Retinal pigment epithelial cell (primary cell): Measurements from ENCODE around the gene TIA1.

Source experiments
- DNase-seq: peaks from one replicate; pipeline ENCODE4 v3.0.0-alpha.2; 2010; ENCODE audit warnings: low read depth
- H3K4me3 ChIP-seq: 2 replicates; pipeline ENCODE4 v1.5.1; 2011; ENCODE audit warnings: mild to moderate bottlenecking, low read length, control low read depth, moderate library complexity
- CTCF ChIP-seq: conservative IDR thresholded peaks from 2 replicates; pipeline ENCODE4 v1.5.1; 2011; ENCODE audit warnings: low read depth, low read length, control low read depth, inconsistent platforms

Gene TIA1

DNA sequence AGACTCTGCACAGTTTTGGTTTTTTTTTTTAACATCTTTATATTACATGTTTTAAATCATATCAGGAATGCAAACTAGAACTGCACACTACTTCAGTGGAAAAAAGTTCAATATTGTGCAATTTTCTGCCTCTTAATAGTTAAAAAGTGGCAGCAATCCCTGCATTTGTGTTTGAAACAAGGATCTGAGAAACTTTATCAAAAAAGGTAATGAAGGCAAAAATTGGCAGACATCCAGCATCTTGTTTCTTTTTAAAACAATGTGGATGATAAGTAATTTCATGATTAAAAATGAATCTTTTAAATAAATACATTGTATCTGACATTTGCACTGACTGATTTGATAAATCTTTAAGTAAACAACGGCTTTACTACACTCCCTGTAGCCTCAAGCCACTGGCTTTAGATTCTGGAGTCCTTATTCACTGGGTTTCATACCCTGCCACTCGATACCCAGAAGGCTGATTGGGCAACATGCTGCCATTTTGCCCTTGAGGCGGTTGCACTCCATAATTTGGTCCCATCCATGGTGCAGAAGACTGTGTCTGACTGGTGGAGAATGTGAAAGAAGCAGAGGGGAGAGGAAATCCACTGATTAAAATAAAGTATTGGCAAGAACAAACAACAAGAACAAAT lies 36.0 kb downstream of the TIA1 start:
- DNase-seq = no peak
- TF ChIP-seq CTCF = no peak
- H3K4me3 ChIP-seq = no peak overlapping the region

GRCh38 chr2:70211595-70211994 lies 36.8 kb downstream of the TIA1 start:
- no peak for DNase-seq
- no peak for TF ChIP-seq CTCF
- H3K4me3 ChIP-seq = no peak overlapping the region

- TF ChIP-seq CTCF = no peak
- H3K4me3 ChIP-seq = no peak overlapping the region
Observed at GRCh38 chr2:70204452-70204851, 44.0 kb downstream of the TIA1 start.

DNA sequence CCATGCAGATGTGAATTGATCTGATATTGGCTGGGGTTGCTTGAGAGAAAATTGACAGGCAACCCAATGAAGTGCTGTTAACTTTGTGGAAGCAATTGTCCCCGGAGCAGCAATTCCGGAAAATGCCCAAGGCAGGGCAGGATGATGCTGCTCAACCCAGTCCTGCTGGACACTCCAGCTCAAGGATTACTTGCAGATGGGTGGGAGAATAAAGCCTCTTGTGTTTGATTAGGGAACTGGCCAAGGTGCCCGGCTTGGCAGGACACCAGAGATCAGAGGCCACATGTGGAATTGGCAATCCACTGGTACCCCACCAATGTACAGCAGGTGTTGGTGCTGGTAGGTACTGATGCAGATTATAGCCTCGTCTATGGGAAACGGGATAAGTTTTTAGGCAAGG lies 45.3 kb downstream of the TIA1 start:
- DNase-seq = no peak
- TF ChIP-seq CTCF = no peak
- no peak overlapping the region for H3K4me3 ChIP-seq

More at GRCh38 chr2:70204452-70204851, 44.0 kb downstream of the TIA1 start:
- no peak for DNase-seq

DNA sequence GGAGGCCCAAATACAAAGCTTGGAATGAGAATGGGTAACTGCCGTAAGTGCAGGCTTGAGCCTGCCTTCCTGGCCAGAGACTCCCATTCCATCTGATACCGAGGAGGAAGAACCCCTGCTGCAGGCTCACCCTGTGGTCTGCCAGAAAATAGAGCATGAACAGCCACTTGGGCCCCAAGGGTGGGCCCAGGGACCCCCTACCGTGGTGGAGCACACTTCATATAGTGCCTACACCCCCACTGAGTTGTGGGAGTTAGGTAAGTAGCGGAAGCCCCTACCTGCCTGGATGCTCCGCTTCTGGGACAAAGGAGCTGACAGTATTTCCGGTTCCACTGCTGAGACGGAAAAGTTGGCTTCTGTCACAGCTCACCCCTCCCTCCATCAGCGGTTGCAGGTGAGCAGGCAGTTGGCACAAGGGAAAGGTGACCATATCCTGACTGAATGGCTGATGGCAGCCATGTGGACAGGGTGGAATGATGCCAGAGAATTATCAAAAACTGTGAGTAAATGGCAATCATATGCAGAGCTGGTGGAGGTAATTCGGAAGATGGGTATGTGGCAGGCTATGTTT lies 46.1 kb downstream of the TIA1 start:
- no peak for TF ChIP-seq CTCF
- no peak for DNase-seq
- H3K4me3 ChIP-seq = no peak overlapping the region

GRCh38 chr2:70201831-70202230 lies 46.6 kb downstream of the TIA1 start:
- no peak for TF ChIP-seq CTCF

DNA sequence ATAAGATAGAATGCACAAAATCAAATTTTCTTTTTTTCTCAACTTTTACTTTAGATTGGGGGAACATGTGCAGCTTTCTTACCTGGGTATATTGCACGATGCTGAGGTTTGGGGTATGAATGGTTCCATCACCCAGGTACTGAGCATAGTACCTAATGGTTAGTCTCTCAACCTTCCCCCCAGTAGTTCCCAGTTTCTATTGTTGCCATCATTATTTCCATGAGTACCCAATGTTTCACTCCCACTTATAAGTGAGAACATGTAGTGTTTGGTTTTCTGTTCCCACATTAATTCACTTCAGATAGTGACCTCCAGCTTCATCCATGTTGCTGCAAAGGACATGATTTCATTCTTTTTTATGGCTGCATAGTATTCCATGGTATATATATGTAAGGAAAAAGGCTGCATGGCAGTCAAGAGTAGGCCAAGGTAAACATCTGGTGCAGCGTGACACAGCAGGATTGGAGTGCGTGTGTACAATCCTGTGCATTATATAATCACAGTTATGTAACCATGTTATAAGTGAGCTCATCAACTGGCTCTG lies 47.1 kb downstream of the TIA1 start:
- no peak for DNase-seq
- TF ChIP-seq CTCF = no peak
- no peak overlapping the region for H3K4me3 ChIP-seq

More at GRCh38 chr2:70201831-70202230, 46.6 kb downstream of the TIA1 start:
- no peak for DNase-seq
- H3K4me3 ChIP-seq = no peak overlapping the region
